Stimulated activated CD4-positive, alpha-beta T cell treated with anti-CD3 and anti-CD28 coated beads, Interleukin-2, amount 100 ng/mL, for 4 hours (primary cell): ENCODE measurements around the gene NEDD4.
"Not testable (repeated sequence)": the region's sequence is repeated elsewhere in the genome, so short reads cannot be mapped to it uniquely, and the experiment has no call there.

ENCODE experiments used
- DNase-seq: peaks from one replicate; pipeline ENCODE4 v3.0.0-alpha.2; 2020; ENCODE audit warnings: low read depth

NEDD4 gene

GRCh38 chr15:55993111-55993803, at the start of gene NEDD4:
NEDD4 (minus strand) TSS chr15:55993612; CDS start chr15:55993555, 57 bp downstream.
- peak; percentile 62 for DNase-seq

GRCh38 chr15:56042498-56042897, 49.1 kb upstream of the NEDD4 start:
- DNase-seq = no peak

GRCh38 chr15:56042031-56042430, 48.6 kb upstream of the NEDD4 start:
- DNase-seq = no peak

GRCh38 chr15:56040081-56041035, 46.9 kb upstream of the NEDD4 start:
- no peak for DNase-seq

GRCh38 chr15:56038707-56039106, 45.3 kb upstream of the NEDD4 start:
- DNase-seq = no peak

- no peak for DNase-seq
Measured at GRCh38 chr15:56038015-56038414, 44.6 kb upstream of the NEDD4 start.

- no peak for DNase-seq
Measured at GRCh38 chr15:56036546-56037067, 43.2 kb upstream of the NEDD4 start.

- no peak for DNase-seq
Measured at GRCh38 chr15:56035166-56035565, 41.8 kb upstream of the NEDD4 start.

- no peak for DNase-seq
Measured at GRCh38 chr15:56034514-56034913, 41.1 kb upstream of the NEDD4 start.

GRCh38 chr15:56032373-56032772, 39.0 kb upstream of the NEDD4 start:
- no peak for DNase-seq

GRCh38 chr15:56031836-56032235, 38.4 kb upstream of the NEDD4 start:
- DNase-seq = no peak

GRCh38 chr15:56031402-56031801, 38.0 kb upstream of the NEDD4 start:
- DNase-seq = no peak

- no peak for DNase-seq
Measured at GRCh38 chr15:56028430-56028829, 35.0 kb upstream of the NEDD4 start.

GRCh38 chr15:56023160-56023559, 29.7 kb upstream of the NEDD4 start:
- not testable (repeated sequence) for DNase-seq

- no peak for DNase-seq
Measured at GRCh38 chr15:56019819-56020486, 26.5 kb upstream of the NEDD4 start.

GRCh38 chr15:56019060-56019793, 25.8 kb upstream of the NEDD4 start:
- no peak for DNase-seq

- DNase-seq = no peak
Measured at GRCh38 chr15:56017920-56018319, 24.5 kb upstream of the NEDD4 start.

GRCh38 chr15:56017511-56017910, 24.1 kb upstream of the NEDD4 start:
- no peak for DNase-seq

- DNase-seq = no peak
Measured at GRCh38 chr15:56016281-56016680, 22.9 kb upstream of the NEDD4 start.

- no peak for DNase-seq
Measured at GRCh38 chr15:56014677-56015076, 21.3 kb upstream of the NEDD4 start.

- not testable (repeated sequence) for DNase-seq
Measured at GRCh38 chr15:56007053-56007452, 13.6 kb upstream of the NEDD4 start.

- DNase-seq = not testable (repeated sequence)
Measured at GRCh38 chr15:56006371-56006770, 13.0 kb upstream of the NEDD4 start.
